A549 (cell line): ENCODE measurements around the gene POR. TPM values are rescaled to one million over a fixed set of nuclear protein-coding genes. Genes with fewer than 3 reads are reported as not detected.
"Not testable (repeated sequence)": the region's sequence is repeated elsewhere in the genome, so short reads cannot be mapped to it uniquely, and the experiment has no call there.

ENCODE experiments used
- ATAC-seq, 2 experiments: fragments of 200-7000 bp in 1 of 2; fragments of >200 bp in 1 of 2; cut with Nextera tagmentation in 1 of 2; cut with Tn5 transposase in 1 of 2; 3 replicates each; pipeline versions ENCODE4 v1.8.0 to v1.9.1; 2018 to 2020; ENCODE audit warnings: mild to moderate bottlenecking in 1 of 2, moderate library complexity in 1 of 2
- CTCF ChIA-PET: fragments of 300-600 bp; sonication (Branson Sonifier 250); formaldehyde crosslinking; extraction: SDS; loops from one replicate; lab custom pipeline; 2021; ENCODE audit warnings: antibody characterized with exemption, inconsistent platforms; lab: Yijun Ruan, JAX
- POLR2A ChIA-PET: fragments of 350-600 bp; formaldehyde crosslinking; extraction: SDS; loops from one replicate; lab custom pipeline; 2021; ENCODE audit warnings: antibody characterized with exemption, inconsistent platforms; lab: Yijun Ruan, JAX
- DNase-seq, 2 experiments: peaks; one replicate each; pipeline versions ENCODE4 v3.0.0 to v3.0.0-alpha.2; 2011 to 2016; ENCODE audit warnings: low read depth in 1 of 2, low spot score in 1 of 2
- FAIRE-seq: peaks from 2 replicates; lab custom pipeline; 2011; peaks lifted over from hg19 to GRCh38; lab: Jason Lieb, UNC
- H3K27ac ChIP-seq, 2 experiments: fragments of >200 bp; sonication (Bioruptor Twin); formaldehyde crosslinking; 3 replicates each; pipeline ENCODE4 v1.5.1; 2016 to 2017
- H3K4me1 ChIP-seq: fragments of >200 bp; sonication (Bioruptor Twin); formaldehyde crosslinking; 3 replicates; pipeline ENCODE4 v1.6.1; 2016
- H3K4me2 ChIP-seq: fragments of >200 bp; sonication (Bioruptor Twin); formaldehyde crosslinking; 3 replicates; pipeline ENCODE4 v1.6.1; 2016
- H3K4me3 ChIP-seq: fragments of >200 bp; sonication (Bioruptor Twin); formaldehyde crosslinking; 3 replicates; pipeline ENCODE4 v1.5.1; 2016
- H3K9me3 ChIP-seq: fragments of >200 bp; sonication (Bioruptor Twin); formaldehyde crosslinking; 3 replicates; pipeline ENCODE4 v1.6.1; 2016
- CHD4 ChIP-seq: fragments of 200-600 bp; sonication (generic); IDR thresholded peaks from 2 replicates; pipeline ENCODE4 v1.6.1; 2016; ENCODE audit warnings: antibody characterized with exemption, mild to moderate bottlenecking, borderline replicate concordance
- ESRRA ChIP-seq: fragments of 150-350 bp; IDR thresholded peaks from 2 replicates; pipeline ENCODE4 v1.6.1; 2014; ENCODE audit warnings: mild to moderate bottlenecking, low read length, borderline replicate concordance
- FOSB ChIP-seq: fragments of 250-450 bp; sonication (Bioruptor Pico); IDR thresholded peaks from 2 replicates; pipeline ENCODE4 v1.5.0; 2020; ENCODE audit warnings: mild to moderate bottlenecking, moderate library complexity
- FOXS1 ChIP-seq: fragments of 250-450 bp; sonication (Bioruptor Pico); IDR thresholded peaks from 2 replicates; pipeline ENCODE4 v1.5.0; 2020; ENCODE audit warnings: mild to moderate bottlenecking, moderate library complexity
- GATA3 ChIP-seq: IDR thresholded peaks from 2 replicates; pipeline ENCODE4 v1.6.1; 2012; ENCODE audit warnings: borderline replicate concordance
- HDAC2 ChIP-seq: fragments of 200-600 bp; sonication (generic); IDR thresholded peaks from 2 replicates; pipeline ENCODE4 v1.6.1; 2016
- JUN ChIP-seq, 2 experiments: fragments of >200 bp; sonication (Bioruptor Twin); formaldehyde crosslinking; IDR thresholded peaks; 2 replicates in 1 of 2; 3 replicates in 1 of 2; pipeline ENCODE4 v1.6.1; 2016 to 2017
- JUNB ChIP-seq: fragments of >200 bp; sonication (Bioruptor Twin); formaldehyde crosslinking; IDR thresholded peaks from 2 replicates; pipeline ENCODE4 v1.6.1; 2016
- NFE2L2 ChIP-seq: fragments of 150-350 bp; conservative IDR thresholded peaks from 2 replicates; pipeline ENCODE4 v1.6.1; 2014; ENCODE audit warnings: low read length
- PBX3 ChIP-seq: IDR thresholded peaks from 2 replicates; pipeline ENCODE4 v1.6.1; 2012
- RAD21 ChIP-seq, 2 experiments: fragments of >200 bp in 1 of 2; sonication (Bioruptor Twin) in 1 of 2; formaldehyde crosslinking in 1 of 2; IDR thresholded peaks in 1 of 2; conservative IDR thresholded peaks in 1 of 2; 2 replicates in 1 of 2; 3 replicates in 1 of 2; pipeline ENCODE4 v1.6.1; 2012 to 2018; ENCODE audit warnings: inconsistent platforms in 1 of 2
- RCOR1 ChIP-seq: fragments of 150-350 bp; IDR thresholded peaks from 2 replicates; pipeline ENCODE4 v1.6.1; 2014; ENCODE audit warnings: antibody characterized with exemption, low read length, low read depth
- REST ChIP-seq: fragments of 200-600 bp; sonication (generic); IDR thresholded peaks from 2 replicates; pipeline ENCODE4 v1.6.1; 2016; ENCODE audit warnings: antibody characterized with exemption, mild to moderate bottlenecking, moderate library complexity
- RFX5 ChIP-seq: fragments of 450-650 bp; IDR thresholded peaks from 2 replicates; pipeline ENCODE4 v1.7.1; 2014; ENCODE audit warnings: antibody characterized with exemption, mild to moderate bottlenecking, moderate library complexity
- TFCP2L1 ChIP-seq: fragments of 250-450 bp; sonication (Bioruptor Pico); IDR thresholded peaks from 2 replicates; pipeline ENCODE4 v1.5.0; 2021; ENCODE audit warnings: mild to moderate bottlenecking
- ZNF302 ChIP-seq: fragments of 250-450 bp; sonication (Bioruptor Pico); IDR thresholded peaks from 2 replicates; pipeline ENCODE4 v1.9.0; 2021; ENCODE audit warnings: inconsistent platforms, mild to moderate bottlenecking, moderate library complexity
- WGBS: methylation state at CpG from one replicate; pipeline ENCODE4 v1.1.6; 2017; ENCODE audit errors: missing lambda C conversion rate; 5-methylcytosine and 5-hydroxymethylcytosine counted together
- polyA plus RNA-seq, 4 experiments: library from polyadenylated mRNA; depleted of rRNA in 3 of 4; stranded (reverse); fragments of >200 nt; fragmentation: RNase III in 1 of 4; extraction: RNeasy Plus Mini Kit Qiagen cat#74134 plus additional on column Dnase treatment in 1 of 4; gene quantifications; 2 replicates in 3 of 4; 3 replicates in 1 of 4; pipeline ENCODE4 v1.2.3, GENCODE V29; 2011 to 2017

Gene POR
- polyA plus RNA-seq, 2 of the 4 experiments (the other 2 are of a cell fraction), result 71.1 to 109 TPM

DNA sequence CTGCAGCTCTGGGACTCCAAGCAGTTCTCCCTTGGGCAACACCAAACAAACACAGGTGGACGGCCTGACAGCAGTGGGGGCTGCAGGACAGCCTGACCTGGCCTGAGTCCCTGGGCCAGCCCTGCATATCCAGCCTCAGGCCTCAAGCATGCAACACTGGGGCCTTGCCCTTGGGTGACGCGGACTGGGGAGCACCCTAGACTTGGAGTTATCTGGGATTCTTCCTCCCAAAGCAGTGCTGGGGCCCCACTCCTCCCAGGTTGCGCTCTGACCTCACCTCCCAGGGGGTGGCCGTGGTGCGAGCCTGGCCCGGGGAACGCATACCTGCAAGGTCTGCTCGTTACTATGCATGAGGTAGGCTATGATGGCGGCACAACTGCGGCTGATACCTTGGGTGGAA lies 85.6 kb downstream of the POR start (continued):
- TF ChIP-seq REST, result no peak
- no peak for TF ChIP-seq RFX5

- DNase-seq, result no peak
- no peak overlapping the region for H3K4me3 ChIP-seq
- ChIA-PET CTCF (interaction anchor here (1.7 to 2.6 kb wide), 3 partner anchors 10 to 136 kb away, joined by 4 to 9 read pairs (median 6); no protein-coding TSS in a partner anchor), POLR2A (interaction anchor here (1.6 kb wide), 1 partner anchor 46 kb away, joined by 3 read pairs; the partner anchor contains the start of genes MDH2 and STYXL1)
- no peak; a peak in 1 of 6 replicates for ATAC-seq
- no peaks in the 10 kb centered on the region for H3K9me3 ChIP-seq
- 96% methylated on average over 6 of the region's 6 CpGs for WGBS
- H3K4me1 ChIP-seq, result no peaks in the 10 kb centered on the region
- no peak overlapping the region for H3K27ac ChIP-seq
- H3K4me2 ChIP-seq, result no peak overlapping the region
- TF ChIP-seq TFCP2L1 (CRISPR knock-in tag) (no peak), PBX3 (no peak)
- FAIRE-seq, result no peak
These were observed 87.2 kb downstream of the POR start for GRCh38 chr7:76002139-76002538.

- H3K4me3 ChIP-seq, result no peak overlapping the region
- H3K4me2 ChIP-seq, result no peak overlapping the region
- no peak for ATAC-seq
- 93% methylated on average over 3 of the region's 3 CpGs for WGBS
- no peaks in the 10 kb centered on the region for H3K9me3 ChIP-seq
- H3K4me1 ChIP-seq, result no peaks in the 10 kb centered on the region
- POLR2A ChIA-PET, result no interaction called here
- no peak for FAIRE-seq
- TF ChIP-seq FOXS1 (CRISPR knock-in tag) (no peak), GATA3 (no peak), CHD4 (no peak), RCOR1 (no peak), JUN (IDR thresholded peaks at IDR 0.05) (no peak), FOSB (no peak), JUNB (no peak), RAD21 (conservative IDR thresholded peaks at IDR 0.05 in 1 of 2, IDR thresholded peaks at IDR 0.05 in 1 of 2) (no peak), NFE2L2 (no peak), HDAC2 (no peak), ESRRA (no peak)
- H3K27ac ChIP-seq, result no peak overlapping the region
- DNase-seq, result no peak
- CTCF ChIA-PET, result interaction anchor here (0.5 to 2.6 kb wide), 4 partner anchors 8 to 136 kb away, joined by 3 to 9 read pairs (median 5); no protein-coding TSS in a partner anchor
These were observed 87.9 kb downstream of the POR start for GRCh38 chr7:76002822-76003221.

GRCh38 chr7:76003351-76003750 lies 88.4 kb downstream of the POR start:
- TF ChIP-seq NFE2L2, result no peak
- no peak for TF ChIP-seq ZNF302
- no peaks in the 10 kb centered on the region for H3K4me1 ChIP-seq
- no peak overlapping the region for H3K27ac ChIP-seq
- ATAC-seq (no peak), FAIRE-seq (no peak), DNase-seq (no peak)
- ChIA-PET POLR2A (no interaction called here), CTCF (interaction anchor here (0.5 to 4.2 kb wide), 5 partner anchors 8 to 137 kb away, joined by 3 to 17 read pairs (median 6); no protein-coding TSS in a partner anchor)
- H3K9me3 ChIP-seq, result no peaks in the 10 kb centered on the region
- no peak overlapping the region for H3K4me2 ChIP-seq
- 92% methylated on average over 9 of the region's 10 CpGs for WGBS
- H3K4me3 ChIP-seq, result no peak overlapping the region

GRCh38 chr7:76005004-76005403 lies 90.0 kb downstream of the POR start:
- CTCF ChIA-PET, result interaction anchor here (1.1 to 4.2 kb wide), 2 partner anchors 15 to 125 kb away, joined by 3 to 17 read pairs; no protein-coding TSS in a partner anchor
- POLR2A ChIA-PET, H3K4me3 ChIP-seq, H3K4me2 ChIP-seq, ATAC-seq, DNase-seq, H3K4me1 ChIP-seq, FAIRE-seq, H3K9me3 ChIP-seq, H3K27ac ChIP-seq: not testable (repeated sequence)
- 70% methylated on average over 4 of the region's 4 CpGs for WGBS
